Vagina (tissue), 2 donors: Measurements from ENCODE around the gene ELANE. TPM values are rescaled to one million over a fixed set of nuclear protein-coding genes. Genes with fewer than 3 reads are reported as not detected.

Experiments used
- DNase-seq, 2 donors: peaks; one replicate each; pipeline ENCODE4 v3.0.0-alpha.2; 2017; ENCODE audit errors: extremely low spot score in 2 of 2
- H3K27ac ChIP-seq: fragments of 200-600 bp; sonication (generic); one replicate; pipeline ENCODE4 v1.5.1; 2019
- H3K27me3 ChIP-seq: fragments of 200-600 bp; sonication (generic); one replicate; pipeline ENCODE4 v1.5.1; 2019
- H3K36me3 ChIP-seq, 2 donors: fragments of 200-600 bp; sonication (generic); one replicate each; pipeline ENCODE4 v1.5.1; 2017 to 2019
- H3K4me1 ChIP-seq: fragments of 200-600 bp; sonication (generic); one replicate; pipeline ENCODE4 v1.5.1; 2019
- H3K4me3 ChIP-seq, 2 donors: fragments of 200-600 bp; sonication (generic); 1 replicate in 1 of 2; 2 replicates in 1 of 2; pipeline ENCODE4 v1.5.1; 2016 to 2019
- H3K9me3 ChIP-seq: fragments of 200-600 bp; sonication (generic); one replicate; pipeline ENCODE4 v1.5.1; 2019
- CTCF ChIP-seq, 3 experiments: fragments of 450-650 bp in 2 of 3; fragments of 200-600 bp in 1 of 3; sonication (generic) in 1 of 3; IDR thresholded peaks; one replicate each; pipeline ENCODE4 v1.5.1; 2017 to 2019; ENCODE audit warnings: antibody characterized with exemption in 3 of 3, mild to moderate bottlenecking in 2 of 3, moderate library complexity in 2 of 3
- POLR2A ChIP-seq, 2 donors: fragments of 450-650 bp; IDR thresholded peaks; one replicate each; pipeline ENCODE4 v1.6.1; 2017; ENCODE audit warnings: antibody characterized with exemption in 2 of 2, mild to moderate bottlenecking in 2 of 2, moderate library complexity in 2 of 2
- POLR2AphosphoS5 ChIP-seq, 2 donors: sonication (generic); formaldehyde crosslinking; IDR thresholded peaks; one replicate each; pipeline ENCODE4 v1.9.0; 2017; ENCODE audit warnings: antibody characterized with exemption in 2 of 2, mild to moderate bottlenecking in 2 of 2, low read depth in 1 of 2; ENCODE audit not compliant: insufficient read depth in 1 of 2
- intact Hi-C: fragments of 100-400 bp; cut with DNase I; formaldehyde crosslinking; loops from one replicate; pipeline ENCODE4 v1.15.1; 2023
- total RNA-seq: library from RNA; depleted of rRNA; stranded (reverse); fragments of >200 nt; gene quantifications from one replicate; pipeline ENCODE4 v1.2.3, GENCODE V29; 2016

ELANE gene
- total RNA-seq, 1 donor from 2014 or later = not detected

GRCh38 chr19:855142-855541 lies 3.0 kb downstream of the ELANE start:
- no peak overlapping the region for H3K4me3 ChIP-seq
- TF ChIP-seq POLR2A (IDR thresholded peaks at IDR 0.05) = no peak
- no peak overlapping the region for H3K27ac ChIP-seq
- H3K9me3 ChIP-seq = no peaks in the 10 kb centered on the region
- no peaks in the 10 kb centered on the region for H3K36me3 ChIP-seq
- DNase-seq = no peak
- H3K27me3 ChIP-seq = peaks cover 9% of the 10 kb centered on the region
- intact Hi-C loops = loop anchor here (5.0 kb wide), 1 partner anchor 67 kb away; no protein-coding TSS in a partner anchor
- H3K4me1 ChIP-seq = peaks cover 37% of the 10 kb centered on the region

GRCh38 chr19:855566-856120 lies 3.5 kb downstream of the ELANE start:
- Histone ChIP-seq H3K4me1 (peaks cover 35% of the 10 kb centered on the region), H3K27me3 (peaks cover 9% of the 10 kb centered on the region), H3K27ac (no peak overlapping the region), H3K4me3 (no peak overlapping the region), H3K36me3 (no peaks in the 10 kb centered on the region), H3K9me3 (no peaks in the 10 kb centered on the region)
- TF ChIP-seq POLR2AphosphoS5 (IDR thresholded peaks at IDR 0.05; ENCODE audit: insufficient read depth in 1 of 2, low read depth in 1 of 2) = no peak
- intact Hi-C loops = loop anchor here (5.0 kb wide), 1 partner anchor 67 kb away; no protein-coding TSS in a partner anchor
- no peak for DNase-seq

- no peak for DNase-seq
Observed at GRCh38 chr19:858284-858683, 6.2 kb downstream of the ELANE start.

GRCh38 chr19:858868-859843 lies 7.1 kb downstream of the ELANE start, which contains the start of gene CFD:
TSS of gene CFD (plus strand) at chr19:859664. CDS start at chr19:859690, 26 bp downstream.
- Histone ChIP-seq H3K4me1 (peaks cover 48% of the 10 kb centered on the region), H3K27ac (peak within 1 kb of the TSS; percentile 92), H3K9me3 (no peaks in the 10 kb centered on the region), H3K36me3 (no peaks in the 10 kb centered on the region), H3K4me3 (peak within 1 kb of the TSS; percentile 53 to 59), H3K27me3 (no peaks in the 10 kb centered on the region)
- TF ChIP-seq POLR2AphosphoS5 (IDR thresholded peaks at IDR 0.05; ENCODE audit: insufficient read depth in 1 of 2, low read depth in 1 of 2) (peak in 1 of 2 donors; percentile 92), POLR2A (IDR thresholded peaks at IDR 0.05) (peak in 1 of 2 donors; percentile 79), CTCF (IDR thresholded peaks at IDR 0.05) (no peak)
- intact Hi-C loops = loop anchor here (5.0 kb wide), 1 partner anchor 63 kb away; no protein-coding TSS in a partner anchor
- DNase-seq = no peak

More at GRCh38 chr19:858284-858683, 6.2 kb downstream of the ELANE start:
- Histone ChIP-seq H3K27ac (peak overlapping the region; percentile 92), H3K4me3 (no peak overlapping the region), H3K9me3 (no peaks in the 10 kb centered on the region), H3K36me3 (no peaks in the 10 kb centered on the region), H3K27me3 (no peaks in the 10 kb centered on the region), H3K4me1 (peaks cover 46% of the 10 kb centered on the region)
- TF ChIP-seq CTCF (IDR thresholded peaks at IDR 0.05) (no peak), POLR2AphosphoS5 (IDR thresholded peaks at IDR 0.05; ENCODE audit: insufficient read depth in 1 of 2, low read depth in 1 of 2) (no peak), POLR2A (IDR thresholded peaks at IDR 0.05) (no peak)
- intact Hi-C loops = loop anchor here (5.0 kb wide), 1 partner anchor 64 kb away; no protein-coding TSS in a partner anchor

GRCh38 chr19:861141-861755 lies 9.1 kb downstream of the ELANE start:
- no peak for TF ChIP-seq CTCF (IDR thresholded peaks at IDR 0.05)
- TF ChIP-seq POLR2A (IDR thresholded peaks at IDR 0.05) = no peak
- TF ChIP-seq POLR2AphosphoS5 (IDR thresholded peaks at IDR 0.05; ENCODE audit: insufficient read depth in 1 of 2, low read depth in 1 of 2) = no peak
- DNase-seq = no peak
- H3K4me3 ChIP-seq = peak overlapping the region; percentile 53 to 59
- H3K27ac ChIP-seq = peak overlapping the region; percentile 92
- no peaks in the 10 kb centered on the region for H3K9me3 ChIP-seq
- intact Hi-C loops = loop anchor here (5.0 to 10.0 kb wide), 2 partner anchors 86 to 121 kb away; partner anchors contain the start of gene WDR18
- H3K36me3 ChIP-seq = no peaks in the 10 kb centered on the region
- peaks cover 48% of the 10 kb centered on the region for H3K4me1 ChIP-seq
- no peaks in the 10 kb centered on the region for H3K27me3 ChIP-seq
